Measurements from ENCODE around the gene VAMP2. TPM values are rescaled to one million over a fixed set of nuclear protein-coding genes. Genes with fewer than 3 reads are reported as not detected.

VAMP2 gene
- total RNA-seq, 1 experiment from 2014 or later: 7.3 TPM

GRCh38 chr17:8153525-8153956, 9.2 kb downstream of the VAMP2 start:
- H3K4me3 ChIP-seq (ENCODE audit: insufficient read depth, low read depth, low read length): no peak overlapping the region
- no peaks in the 10 kb centered on the region for H3K27me3 ChIP-seq (ENCODE audit: control insufficient read depth, insufficient read depth, low read length)
- peaks cover 8% of the 10 kb centered on the region for H3K36me3 ChIP-seq (replicated peaks; ENCODE audit: control insufficient read depth, insufficient read depth, low read length)
- DNase-seq: peak; percentile 47

GRCh38 chr17:8153031-8153451, 9.7 kb downstream of the VAMP2 start:
- H3K36me3 ChIP-seq (replicated peaks; ENCODE audit: control insufficient read depth, insufficient read depth, low read length): peaks cover 10% of the 10 kb centered on the region
- H3K4me3 ChIP-seq (ENCODE audit: insufficient read depth, low read depth, low read length): no peak overlapping the region
- H3K27me3 ChIP-seq (ENCODE audit: control insufficient read depth, insufficient read depth, low read length): no peaks in the 10 kb centered on the region
- peak; percentile 22 for DNase-seq

GRCh38 chr17:8152112-8152775, 10.5 kb downstream of the VAMP2 start, which contains the start of gene PER1:
Gene PER1 (minus strand): TSS chr17:8152404. CDS start chr17:8150706, 1,698 bp downstream.
- peak; percentile 99 for DNase-seq
- Histone ChIP-seq H3K4me3 (ENCODE audit: insufficient read depth, low read depth, low read length) (peak within 1 kb of the TSS; percentile 89), H3K36me3 (replicated peaks; ENCODE audit: control insufficient read depth, insufficient read depth, low read length) (peaks cover 11% of the 10 kb centered on the region), H3K27me3 (ENCODE audit: control insufficient read depth, insufficient read depth, low read length) (no peaks in the 10 kb centered on the region)

- H3K27me3 ChIP-seq (ENCODE audit: control insufficient read depth, insufficient read depth, low read length): no peaks in the 10 kb centered on the region
- no peak for DNase-seq
- peaks cover 13% of the 10 kb centered on the region for H3K36me3 ChIP-seq (replicated peaks; ENCODE audit: control insufficient read depth, insufficient read depth, low read length)
- H3K4me3 ChIP-seq (ENCODE audit: insufficient read depth, low read depth, low read length): peak overlapping the region; percentile 89
These were observed 11.1 kb downstream of the VAMP2 start for GRCh38 chr17:8151641-8152111.

GRCh38 chr17:8151120-8151640, 11.6 kb downstream of the VAMP2 start:
- no peaks in the 10 kb centered on the region for H3K27me3 ChIP-seq (ENCODE audit: control insufficient read depth, insufficient read depth, low read length)
- DNase-seq: peak; percentile 93

GRCh38 chr17:8150194-8151119, 12.3 kb downstream of the VAMP2 start:
- Histone ChIP-seq H3K36me3 (replicated peaks; ENCODE audit: control insufficient read depth, insufficient read depth, low read length) (peaks cover 22% of the 10 kb centered on the region), H3K27me3 (ENCODE audit: control insufficient read depth, insufficient read depth, low read length) (no peaks in the 10 kb centered on the region), H3K4me3 (ENCODE audit: insufficient read depth, low read depth, low read length) (peak overlapping the region; percentile 89)
- peak; percentile 28 for DNase-seq

More at GRCh38 chr17:8151120-8151640, 11.6 kb downstream of the VAMP2 start:
- H3K4me3 ChIP-seq (ENCODE audit: insufficient read depth, low read depth, low read length): peak overlapping the region; percentile 89
- peaks cover 17% of the 10 kb centered on the region for H3K36me3 ChIP-seq (replicated peaks; ENCODE audit: control insufficient read depth, insufficient read depth, low read length)

- Histone ChIP-seq H3K27me3 (ENCODE audit: control insufficient read depth, insufficient read depth, low read length) (no peaks in the 10 kb centered on the region), H3K4me3 (ENCODE audit: insufficient read depth, low read depth, low read length) (no peak overlapping the region), H3K36me3 (replicated peaks; ENCODE audit: control insufficient read depth, insufficient read depth, low read length) (peaks cover 22% of the 10 kb centered on the region)
- DNase-seq: peak; percentile 31
These were observed 13.1 kb downstream of the VAMP2 start for GRCh38 chr17:8149419-8150193.

GRCh38 chr17:8148560-8148959, 14.2 kb downstream of the VAMP2 start:
- H3K36me3 ChIP-seq (replicated peaks; ENCODE audit: control insufficient read depth, insufficient read depth, low read length): peaks cover 24% of the 10 kb centered on the region
- peak; percentile 28 for DNase-seq
- H3K4me3 ChIP-seq (ENCODE audit: insufficient read depth, low read depth, low read length): no peak overlapping the region

GRCh38 chr17:8147805-8148404, 14.8 kb downstream of the VAMP2 start:
- DNase-seq: peak; percentile 45
- Histone ChIP-seq H3K36me3 (replicated peaks; ENCODE audit: control insufficient read depth, insufficient read depth, low read length) (peaks cover 24% of the 10 kb centered on the region), H3K4me3 (ENCODE audit: insufficient read depth, low read depth, low read length) (no peak overlapping the region), H3K27me3 (ENCODE audit: control insufficient read depth, insufficient read depth, low read length) (no peaks in the 10 kb centered on the region)

More at GRCh38 chr17:8148560-8148959, 14.2 kb downstream of the VAMP2 start:
- no peaks in the 10 kb centered on the region for H3K27me3 ChIP-seq (ENCODE audit: control insufficient read depth, insufficient read depth, low read length)

GRCh38 chr17:8147141-8147804, 15.5 kb downstream of the VAMP2 start:
- Histone ChIP-seq H3K4me3 (ENCODE audit: insufficient read depth, low read depth, low read length) (no peak overlapping the region), H3K27me3 (ENCODE audit: control insufficient read depth, insufficient read depth, low read length) (no peaks in the 10 kb centered on the region), H3K36me3 (replicated peaks; ENCODE audit: control insufficient read depth, insufficient read depth, low read length) (peaks cover 27% of the 10 kb centered on the region)
- peak; percentile 29 for DNase-seq

GRCh38 chr17:8146381-8147140, 16.2 kb downstream of the VAMP2 start:
- H3K4me3 ChIP-seq (ENCODE audit: insufficient read depth, low read depth, low read length): no peak overlapping the region
- H3K27me3 ChIP-seq (ENCODE audit: control insufficient read depth, insufficient read depth, low read length): no peaks in the 10 kb centered on the region
- peak; percentile 24 for DNase-seq
- H3K36me3 ChIP-seq (replicated peaks; ENCODE audit: control insufficient read depth, insufficient read depth, low read length): peaks cover 27% of the 10 kb centered on the region

GRCh38 chr17:8145811-8146210, 16.9 kb downstream of the VAMP2 start:
- Histone ChIP-seq H3K36me3 (replicated peaks; ENCODE audit: control insufficient read depth, insufficient read depth, low read length) (peaks cover 30% of the 10 kb centered on the region), H3K27me3 (ENCODE audit: control insufficient read depth, insufficient read depth, low read length) (no peaks in the 10 kb centered on the region), H3K4me3 (ENCODE audit: insufficient read depth, low read depth, low read length) (no peak overlapping the region)
- DNase-seq: peak; percentile 19

Data from H7 (cell line).